ENCODE results near the gene NCOA6.

DNA sequence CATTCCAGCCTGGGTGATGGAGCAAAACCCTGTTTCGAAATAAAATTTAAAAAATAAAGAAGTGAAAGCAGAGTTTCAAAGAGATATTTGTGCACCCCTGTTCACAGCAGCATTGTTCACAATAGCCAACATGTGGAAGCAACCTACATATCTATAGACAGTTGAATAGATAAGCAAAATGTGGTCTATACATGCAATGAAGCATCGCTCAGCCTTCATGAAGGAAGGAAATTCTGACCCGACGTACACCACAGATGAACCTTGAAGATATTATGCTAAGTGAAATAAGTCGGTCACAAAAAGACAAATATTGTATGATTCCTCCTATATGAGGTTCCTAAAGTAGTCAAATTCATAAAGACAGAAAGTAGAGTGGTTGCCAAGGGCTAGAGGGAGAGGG lies 6.5 kb upstream of the NCOA6 start:
- TF ChIP-seq, protein P1, sequence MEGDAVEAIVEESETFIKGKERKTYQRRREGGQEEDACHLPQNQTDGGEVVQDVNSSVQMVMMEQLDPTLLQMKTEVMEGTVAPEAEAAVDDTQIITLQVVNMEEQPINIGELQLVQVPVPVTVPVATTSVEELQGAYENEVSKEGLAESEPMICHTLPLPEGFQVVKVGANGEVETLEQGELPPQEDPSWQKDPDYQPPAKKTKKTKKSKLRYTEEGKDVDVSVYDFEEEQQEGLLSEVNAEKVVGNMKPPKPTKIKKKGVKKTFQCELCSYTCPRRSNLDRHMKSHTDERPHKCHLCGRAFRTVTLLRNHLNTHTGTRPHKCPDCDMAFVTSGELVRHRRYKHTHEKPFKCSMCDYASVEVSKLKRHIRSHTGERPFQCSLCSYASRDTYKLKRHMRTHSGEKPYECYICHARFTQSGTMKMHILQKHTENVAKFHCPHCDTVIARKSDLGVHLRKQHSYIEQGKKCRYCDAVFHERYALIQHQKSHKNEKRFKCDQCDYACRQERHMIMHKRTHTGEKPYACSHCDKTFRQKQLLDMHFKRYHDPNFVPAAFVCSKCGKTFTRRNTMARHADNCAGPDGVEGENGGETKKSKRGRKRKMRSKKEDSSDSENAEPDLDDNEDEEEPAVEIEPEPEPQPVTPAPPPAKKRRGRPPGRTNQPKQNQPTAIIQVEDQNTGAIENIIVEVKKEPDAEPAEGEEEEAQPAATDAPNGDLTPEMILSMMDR (conservative IDR thresholded peaks at IDR 0.05; ENCODE audit: low read depth, low read length), result no peak
- TF ChIP-seq EZH2 (IDR thresholded peaks at IDR 0.05; ENCODE audit: low read length, unreplicated experiment), result no peak

Data from PC-3 (cell line).